ENCODE results near the gene EP400.

GRCh38 chr12:131905630-131906091 is 44.1 kb upstream of the EP400 start:
- TF ChIP-seq CTCF (IDR thresholded peaks at IDR 0.05; ENCODE audit: poor library complexity): no peak
- no peak for TF ChIP-seq EZH2 (IDR thresholded peaks at IDR 0.05; ENCODE audit: borderline replicate concordance)
- no peak for TF ChIP-seq EZH2phosphoT487 (IDR thresholded peaks at IDR 0.05; ENCODE audit: low read depth, severe bottlenecking, unreplicated experiment)
